Activated T-cell treated with anti-CD3 and anti-CD28 coated beads for 1 hour (primary cell): ENCODE data around the gene HLA-DRB5.
"Not testable (repeated sequence)": the region's sequence is repeated elsewhere in the genome, so short reads cannot be mapped to it uniquely, and the experiment has no call there.

Experiments used
- DNase-seq: peaks from one replicate; pipeline ENCODE4 v3.0.0-alpha.2; 2020; ENCODE audit warnings: low read depth

Gene HLA-DRB5

GRCh38 chr6:32529697-32530430, at the start of gene HLA-DRB5:
HLA-DRB5 (minus strand) TSS chr6:32530287; CDS start chr6:32530224, 63 bp downstream.
- DNase-seq: no peak

- no peak for DNase-seq
Measured at GRCh38 chr6:32578962-32579361, 48.9 kb upstream of the HLA-DRB5 start.

GRCh38 chr6:32577493-32577892, 47.4 kb upstream of the HLA-DRB5 start:
- DNase-seq: not testable (repeated sequence)

- no peak for DNase-seq
Measured at GRCh38 chr6:32576250-32576649, 46.2 kb upstream of the HLA-DRB5 start.

- no peak for DNase-seq
Measured at GRCh38 chr6:32570363-32570905, 40.3 kb upstream of the HLA-DRB5 start.

GRCh38 chr6:32568561-32568960, 38.5 kb upstream of the HLA-DRB5 start:
- DNase-seq: no peak

GRCh38 chr6:32566957-32567356, 36.9 kb upstream of the HLA-DRB5 start:
- DNase-seq: no peak

GRCh38 chr6:32565511-32565910, 35.4 kb upstream of the HLA-DRB5 start:
- no peak for DNase-seq

GRCh38 chr6:32562940-32563339, 32.9 kb upstream of the HLA-DRB5 start:
- no peak for DNase-seq

- no peak for DNase-seq
Measured at GRCh38 chr6:32559747-32560146, 29.7 kb upstream of the HLA-DRB5 start.

- DNase-seq: no peak
Measured at GRCh38 chr6:32558426-32559057, 28.5 kb upstream of the HLA-DRB5 start.

- DNase-seq: no peak
Measured at GRCh38 chr6:32554116-32554965, 24.3 kb upstream of the HLA-DRB5 start.

- DNase-seq: no peak
Measured at GRCh38 chr6:32553037-32553742, 23.1 kb upstream of the HLA-DRB5 start.

- DNase-seq: no peak
Measured at GRCh38 chr6:32551410-32551809, 21.3 kb upstream of the HLA-DRB5 start.

GRCh38 chr6:32539839-32540238, 9.8 kb upstream of the HLA-DRB5 start:
- DNase-seq: no peak

- not testable (repeated sequence) for DNase-seq
Measured at GRCh38 chr6:32530431-32530793, 325 bp upstream of the HLA-DRB5 start.

- no peak for DNase-seq
Measured at GRCh38 chr6:32522302-32523047, 7.6 kb downstream of the HLA-DRB5 start.

- DNase-seq: no peak
Measured at GRCh38 chr6:32519910-32520258, 10.2 kb downstream of the HLA-DRB5 start.

GRCh38 chr6:32519118-32519909, 10.8 kb downstream of the HLA-DRB5 start:
- DNase-seq: no peak

GRCh38 chr6:32517654-32518445, 12.2 kb downstream of the HLA-DRB5 start:
- no peak for DNase-seq
